Measurements from ENCODE around the gene FBXL13.
"Not testable (repeated sequence)": the region's sequence is repeated elsewhere in the genome, so short reads cannot be mapped to it uniquely, and the experiment has no call there.

The FBXL13 gene

DNA sequence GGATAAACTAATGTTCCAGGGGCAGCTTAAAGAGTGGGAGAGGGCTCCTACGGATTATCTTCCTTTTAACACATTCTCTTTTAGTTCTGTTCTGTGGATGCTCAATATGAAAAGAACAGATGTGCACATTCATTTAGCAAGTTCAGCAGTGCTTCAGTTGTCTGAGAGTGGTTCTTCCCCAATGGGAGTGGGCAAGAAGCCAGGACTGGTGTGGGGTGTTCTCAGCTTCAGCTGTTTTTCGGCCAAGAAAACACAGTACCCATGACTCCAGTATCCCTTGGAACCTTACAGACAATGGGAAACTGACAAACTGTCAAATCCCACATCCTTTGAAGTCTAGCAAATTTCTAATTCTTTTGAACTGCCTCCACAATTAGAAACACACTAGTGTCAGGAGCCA is 233.3 kb downstream of the FBXL13 start:
- DNase-seq = no peak

DNA sequence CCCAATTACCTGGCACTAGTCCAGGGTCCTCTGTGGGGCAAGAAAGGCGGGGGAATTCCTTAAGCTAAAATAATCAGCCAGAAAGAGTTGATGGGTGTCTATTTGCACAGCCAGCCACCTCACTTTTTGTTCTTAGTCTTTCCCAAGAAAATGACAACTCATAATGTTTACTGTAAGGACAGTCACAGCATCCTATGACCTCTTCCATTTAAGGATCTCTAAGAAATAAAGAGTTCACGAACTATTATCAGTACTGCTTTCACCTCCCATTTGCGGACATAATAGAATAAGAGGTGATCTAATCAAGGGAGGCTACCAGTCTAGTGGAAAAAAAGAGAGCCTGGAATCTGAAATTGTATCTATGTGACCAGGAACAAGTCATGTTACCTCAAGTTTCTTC is 234.2 kb downstream of the FBXL13 start:
- no peak for DNase-seq

DNA sequence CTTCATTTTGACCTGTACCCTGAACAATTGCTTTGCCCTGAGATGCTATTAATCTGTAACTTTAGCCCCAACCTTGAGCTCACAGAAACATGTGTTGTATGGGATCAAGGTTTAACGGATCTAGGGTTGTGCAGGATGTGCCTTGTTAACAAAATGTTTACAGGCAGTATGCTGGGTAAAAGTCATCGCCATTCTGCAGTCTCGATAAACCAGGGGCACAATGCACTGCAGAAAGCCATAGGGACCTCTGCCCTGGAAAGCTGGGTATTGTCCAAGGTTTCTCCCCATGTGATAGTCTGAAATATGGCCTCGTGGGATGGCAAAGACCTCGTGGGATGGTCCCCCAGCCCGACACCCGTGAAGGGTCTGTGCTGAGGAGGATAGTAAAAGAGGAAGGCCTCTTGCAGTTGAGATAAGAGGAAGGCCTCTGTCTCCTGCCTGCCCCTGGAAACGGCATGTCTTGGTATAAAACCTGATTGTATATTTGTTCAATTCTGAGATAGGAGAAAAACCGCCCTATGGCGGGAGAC is 236.0 kb downstream of the FBXL13 start:
- DNase-seq = not testable (repeated sequence)

DNA sequence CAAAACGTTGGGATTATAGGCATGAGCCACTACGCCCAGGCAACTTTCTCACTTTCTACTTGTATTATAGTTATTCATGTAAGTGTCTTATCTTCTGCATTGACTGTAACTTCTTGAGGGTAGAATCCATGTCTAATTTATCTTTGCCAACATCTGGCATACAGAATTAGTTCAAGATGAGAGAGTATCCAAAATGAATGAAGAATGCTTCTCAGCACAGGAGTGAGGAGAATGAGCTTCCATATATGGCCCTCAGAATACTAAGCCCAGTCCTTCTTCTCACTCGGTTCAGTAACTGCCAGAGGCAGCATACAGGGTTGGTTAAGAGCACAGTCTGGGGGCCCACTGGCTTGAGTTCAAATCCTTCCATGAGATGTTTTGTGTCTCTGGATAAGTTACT is 236.8 kb downstream of the FBXL13 start:
- DNase-seq = no peak

DNA sequence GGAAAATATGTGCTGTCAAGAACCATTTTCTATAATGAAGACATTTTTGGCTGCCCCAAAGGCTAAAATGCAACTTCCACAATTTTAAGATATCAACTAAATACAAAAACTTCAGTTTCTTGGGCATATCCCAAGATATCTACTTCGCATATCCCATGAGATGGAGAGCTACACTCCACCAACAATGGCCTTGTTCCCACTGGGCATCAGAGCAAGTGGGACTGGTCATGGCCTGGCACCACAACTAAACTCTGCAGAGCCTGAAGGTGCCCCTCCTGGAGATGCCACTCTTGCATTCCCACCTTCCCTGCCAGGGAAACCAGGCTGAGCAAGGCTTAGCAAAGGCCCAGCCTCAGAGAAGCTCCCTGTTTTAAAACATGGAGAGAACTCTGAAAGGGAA is 237.6 kb downstream of the FBXL13 start:
- DNase-seq = no peak

DNA sequence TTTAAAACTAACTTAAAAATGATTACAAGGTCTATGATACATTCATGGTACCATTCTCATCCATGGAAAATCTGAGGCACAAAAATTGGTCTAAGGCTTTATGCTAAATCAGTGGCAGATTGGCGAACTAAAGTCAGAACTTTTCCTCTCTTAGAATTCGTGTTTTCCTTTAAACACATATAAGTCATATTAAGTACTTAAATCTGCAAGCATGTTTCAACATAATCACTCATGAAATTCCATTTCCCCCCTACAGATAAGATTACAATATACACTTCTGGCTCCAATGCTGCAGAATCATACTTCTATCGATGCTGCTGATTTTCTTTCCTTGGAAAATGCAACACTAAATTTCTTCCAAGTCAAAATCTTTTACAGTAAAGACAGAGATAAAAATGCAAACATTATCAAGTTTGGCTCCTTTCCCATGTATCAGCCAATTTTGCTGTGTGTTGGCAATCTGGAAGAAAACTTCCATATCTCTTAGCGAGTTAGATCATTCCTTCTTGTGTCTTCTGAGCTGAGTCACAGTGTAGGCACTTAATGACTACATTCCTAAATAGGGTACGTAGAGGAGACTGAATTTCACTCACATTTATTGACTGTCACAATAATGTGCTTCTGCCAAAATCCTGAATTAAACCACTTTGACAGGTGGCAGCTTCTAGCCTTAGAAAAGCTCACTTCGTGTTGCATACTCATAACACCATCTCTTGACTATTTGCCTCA is 238.2 kb downstream of the FBXL13 start:
- no peak for DNase-seq

DNA sequence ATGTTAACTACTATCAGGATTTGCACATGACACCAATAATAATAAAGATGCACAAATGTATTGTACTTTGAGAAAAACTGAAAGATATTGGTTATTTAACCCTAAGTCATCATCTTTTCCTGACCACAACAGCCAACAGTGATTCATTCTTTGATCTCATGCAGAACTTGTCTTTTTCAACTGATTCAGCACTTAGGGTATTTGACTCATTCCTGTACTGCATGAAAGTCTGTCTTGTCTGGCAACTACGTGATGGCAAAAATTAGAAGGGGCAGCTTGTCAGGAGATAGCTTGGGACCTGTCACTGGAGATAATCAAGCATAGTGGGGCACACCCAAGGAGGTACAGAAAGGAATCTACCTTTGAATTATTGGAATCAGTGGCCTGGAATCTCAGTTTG is 239.6 kb downstream of the FBXL13 start:
- no peak for DNase-seq

DNA sequence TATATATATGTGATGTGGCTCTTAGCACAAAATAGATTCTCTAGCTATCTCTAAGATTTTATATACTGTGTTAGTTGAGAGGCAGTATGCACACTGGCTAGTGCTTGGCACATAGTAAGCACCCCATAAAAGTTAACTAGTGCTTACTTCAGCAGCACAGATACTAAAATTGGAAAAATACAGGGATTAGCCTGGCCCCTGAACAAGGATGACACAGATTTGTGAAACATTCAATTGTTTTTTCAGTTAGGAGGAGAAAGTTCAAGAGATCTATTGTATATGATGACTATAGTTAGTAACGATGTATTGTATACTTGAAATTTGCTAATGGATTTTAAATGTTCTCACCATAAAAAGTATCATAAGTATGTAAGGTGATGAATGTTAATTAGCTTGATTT is 240.1 kb downstream of the FBXL13 start:
- no peak for DNase-seq

DNA sequence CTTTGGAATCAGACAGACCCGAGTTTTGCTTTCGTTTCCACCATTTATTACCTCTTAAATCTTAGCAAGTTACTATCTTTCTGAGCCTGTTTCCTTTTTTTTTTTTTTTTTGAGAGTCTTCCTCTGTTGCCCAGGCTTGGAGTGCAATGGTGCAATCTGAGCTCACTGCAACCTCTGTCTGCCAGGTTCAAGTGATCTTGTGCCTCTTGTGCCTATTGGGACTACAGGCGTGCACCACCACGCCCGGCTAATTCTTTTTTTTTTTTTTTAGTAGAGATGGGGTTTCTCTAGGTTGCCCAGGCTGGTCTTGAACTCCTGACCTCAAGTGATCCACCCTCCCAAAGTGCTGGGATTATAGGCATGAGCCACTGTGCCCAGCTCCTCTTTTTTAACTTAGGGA is 241.3 kb downstream of the FBXL13 start:
- no peak for DNase-seq

DNA sequence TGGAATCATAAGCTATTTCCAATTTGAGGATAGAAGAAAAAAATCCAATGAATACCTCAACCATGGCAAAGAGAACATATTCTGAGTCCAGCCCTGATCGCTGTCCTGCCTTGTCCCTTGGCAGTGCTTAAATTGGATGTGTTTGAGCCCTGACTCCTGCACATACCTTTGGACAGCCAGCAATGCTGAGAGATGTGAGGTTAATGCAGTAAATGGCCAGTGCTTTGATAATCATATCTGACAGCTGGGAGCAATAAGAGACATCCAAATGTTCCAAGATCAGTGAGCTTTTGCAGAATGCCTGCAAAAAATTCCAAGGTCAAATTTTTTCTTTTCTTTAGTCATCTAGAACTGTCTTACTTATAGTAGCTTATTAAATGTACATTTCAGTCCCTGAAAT is 241.9 kb downstream of the FBXL13 start:
- DNase-seq = no peak

DNA sequence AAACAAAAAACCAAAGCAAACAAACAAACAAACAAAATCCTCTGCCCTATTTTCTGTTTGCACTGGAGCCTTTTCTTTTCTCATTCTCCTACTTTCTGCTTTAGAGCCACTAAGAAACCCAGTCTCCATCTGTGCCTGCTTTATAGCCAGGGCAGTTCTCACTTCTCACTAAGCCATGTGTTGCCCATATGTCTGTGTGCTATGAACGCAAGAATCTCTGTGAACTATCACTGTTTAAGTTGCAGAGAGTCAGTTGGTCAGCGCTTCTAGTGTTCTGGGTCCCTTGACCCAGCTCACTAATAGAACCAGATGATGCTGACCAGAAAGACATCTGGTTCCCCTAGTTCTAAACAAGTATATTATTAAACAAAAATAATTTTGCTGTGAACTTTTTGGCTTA is 244.4 kb downstream of the FBXL13 start:
- no peak for DNase-seq

DNA sequence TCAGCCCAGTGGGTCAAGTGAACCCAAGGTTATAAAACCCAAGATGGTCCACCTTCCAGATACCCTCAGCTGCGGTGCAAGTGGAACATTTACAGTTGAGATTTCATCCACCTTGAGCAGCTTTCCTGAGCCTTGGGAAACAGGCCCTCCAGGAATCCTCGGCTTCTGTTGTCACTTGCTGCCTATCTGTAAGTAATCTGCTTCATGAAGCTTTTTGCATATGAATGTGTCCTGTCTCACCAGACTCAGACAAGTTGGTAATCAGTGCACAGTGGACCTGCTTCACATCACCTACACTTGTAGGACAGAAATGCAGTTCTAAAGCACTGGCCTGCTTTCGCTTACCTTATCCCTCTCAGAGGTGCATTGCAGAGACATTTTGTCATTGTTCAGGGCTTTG is 245.5 kb downstream of the FBXL13 start:
- no peak for DNase-seq

DNA sequence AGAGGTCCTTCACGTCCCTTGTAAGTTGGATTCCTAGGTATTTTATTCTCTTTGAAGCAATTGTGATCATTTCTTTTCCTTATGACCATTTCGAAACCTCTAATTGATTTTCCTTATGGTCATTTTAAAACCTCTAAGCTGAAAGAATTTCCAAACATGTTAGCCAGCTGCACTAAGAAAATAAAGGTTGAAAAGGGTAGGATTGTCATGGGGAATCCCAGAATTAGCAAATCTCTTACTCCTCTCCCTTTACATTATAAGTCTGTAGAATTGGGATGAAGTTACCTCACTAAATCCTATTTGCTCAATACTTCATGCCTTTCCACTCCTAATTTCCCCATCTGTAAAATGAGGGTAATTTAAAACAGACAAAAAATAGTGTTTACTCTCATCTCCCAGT is 246.3 kb downstream of the FBXL13 start:
- DNase-seq = no peak

DNA sequence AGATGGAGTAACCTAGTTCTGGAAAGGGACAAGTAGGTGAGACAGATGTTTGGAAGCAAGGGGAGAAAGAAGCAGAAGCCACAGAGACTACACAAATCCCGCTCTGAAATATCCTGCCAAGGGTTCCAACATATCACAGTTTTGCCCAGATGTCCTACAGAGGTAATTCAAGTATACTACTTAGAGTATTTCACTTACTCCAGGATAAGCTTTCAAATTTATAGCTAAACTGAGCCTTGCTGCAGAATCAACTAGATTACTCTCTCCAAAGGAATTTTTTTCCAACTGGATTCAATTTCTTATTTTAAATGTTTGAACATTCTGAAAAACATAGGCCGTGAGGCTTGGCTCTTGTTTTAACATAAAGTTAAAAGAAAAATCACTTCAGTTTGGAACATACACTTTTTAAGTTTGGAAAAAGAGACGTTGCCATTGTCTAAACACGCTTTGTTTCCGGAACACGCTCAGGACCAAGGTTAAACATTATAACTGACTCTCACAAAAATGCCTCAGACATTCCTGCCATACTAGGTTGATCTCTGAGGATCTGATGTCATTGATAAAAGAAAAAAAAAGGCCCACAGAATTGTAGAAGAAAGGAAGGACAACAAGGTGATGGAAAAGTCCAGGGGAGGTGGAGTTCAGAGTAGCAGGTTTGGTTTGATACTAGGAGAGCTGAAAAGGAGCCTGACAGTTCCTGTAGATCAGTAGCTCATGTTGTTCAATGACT is 251.0 kb downstream of the FBXL13 start:
- no peak for DNase-seq

DNA sequence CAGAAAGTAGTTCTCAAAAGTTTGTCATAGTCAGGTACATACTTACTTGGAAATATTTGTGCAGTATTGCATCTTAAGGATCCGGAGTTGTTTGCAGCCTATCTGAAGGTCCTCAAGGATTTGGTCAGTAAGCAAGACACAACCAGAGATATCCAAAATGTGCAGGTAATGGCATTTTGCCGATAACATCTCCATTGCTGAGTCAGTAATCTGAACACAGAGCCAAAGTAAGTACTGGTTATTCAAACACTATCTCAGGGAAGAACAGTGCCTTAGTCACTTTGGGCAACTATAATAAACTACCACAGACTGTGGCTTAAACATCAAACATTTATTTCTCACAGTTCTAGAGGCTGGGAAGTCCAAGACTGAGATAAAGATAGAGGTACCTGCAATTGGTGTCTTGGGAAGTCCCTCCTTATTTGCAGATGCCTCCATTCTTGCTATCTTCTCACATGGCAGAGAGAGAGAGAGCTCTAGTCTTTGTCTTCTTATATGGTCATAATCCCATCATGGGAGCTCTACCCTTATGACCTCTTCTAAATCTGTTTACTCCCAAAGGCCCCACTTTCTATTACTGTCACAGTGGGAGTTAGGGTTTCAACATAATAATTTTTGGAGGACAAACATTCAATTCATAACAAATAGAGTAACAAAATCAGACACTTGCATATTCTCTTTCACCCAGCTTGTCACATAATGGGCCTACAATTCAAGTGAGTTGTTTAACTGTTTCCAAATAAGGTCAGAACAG is 252.4 kb downstream of the FBXL13 start:
- no peak for DNase-seq

DNA sequence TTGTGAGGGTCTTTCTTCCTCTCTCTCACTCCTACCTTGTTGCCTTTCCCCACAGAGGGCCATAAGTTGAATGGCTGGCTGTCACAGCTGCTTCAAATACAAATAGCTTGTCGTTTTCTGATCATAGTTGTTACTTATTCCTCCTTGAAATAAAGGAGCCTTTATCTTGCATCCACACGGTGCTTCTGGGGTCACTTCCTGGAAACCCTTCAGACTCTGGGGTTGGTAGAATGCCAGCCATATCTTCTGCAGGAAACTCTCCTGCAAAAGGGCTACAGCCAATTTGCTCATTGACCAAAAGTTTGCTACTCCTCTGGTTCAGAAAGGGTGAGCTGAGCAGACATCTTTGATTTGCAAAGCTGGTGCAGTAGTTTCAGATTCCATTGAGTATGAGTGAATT is 255.4 kb downstream of the FBXL13 start:
- no peak for DNase-seq

DNA sequence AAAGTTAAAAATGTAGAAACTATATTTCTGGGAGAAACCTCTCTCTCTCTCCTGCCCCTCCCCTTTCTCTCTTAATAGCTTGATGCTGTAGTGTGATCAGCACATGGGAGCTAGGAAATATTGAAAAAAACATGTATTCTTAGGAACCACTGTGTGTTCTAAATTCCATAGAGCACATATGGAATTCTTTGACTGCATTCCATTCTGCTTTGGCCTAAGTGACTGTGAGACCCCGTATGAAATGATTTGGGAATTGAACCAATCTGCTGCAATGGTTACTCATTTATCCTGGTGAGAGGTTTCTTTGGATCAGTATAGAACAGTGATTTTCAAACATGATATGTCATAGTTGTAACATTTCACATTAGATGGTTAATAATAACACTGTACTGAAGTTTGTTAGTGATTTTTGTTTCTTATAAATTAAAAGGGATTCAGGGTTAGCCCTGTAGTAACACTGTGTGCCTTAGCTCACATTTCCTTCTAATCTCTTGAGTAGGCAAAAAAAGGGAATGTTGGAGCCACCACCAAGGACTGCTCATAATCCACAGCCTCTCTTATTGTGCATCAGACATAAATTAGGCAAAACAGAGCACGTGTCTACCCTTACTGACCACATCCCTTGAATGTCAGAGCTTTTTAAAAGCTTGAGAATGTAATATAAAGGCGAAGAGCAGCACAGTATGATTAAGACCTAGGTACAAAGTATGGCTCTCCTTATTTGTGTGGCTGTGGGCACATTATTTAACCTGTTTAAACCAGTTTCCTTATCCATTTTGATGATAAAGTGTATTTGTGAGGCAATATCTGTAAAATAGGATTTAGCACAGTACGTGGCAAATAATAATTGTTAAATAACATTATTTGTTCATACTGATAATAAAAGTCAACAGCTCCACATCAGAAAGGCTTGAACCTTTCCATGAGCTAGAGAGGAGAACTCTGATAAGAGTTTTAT is 256.7 kb downstream of the FBXL13 start:
- DNase-seq = no peak

DNA sequence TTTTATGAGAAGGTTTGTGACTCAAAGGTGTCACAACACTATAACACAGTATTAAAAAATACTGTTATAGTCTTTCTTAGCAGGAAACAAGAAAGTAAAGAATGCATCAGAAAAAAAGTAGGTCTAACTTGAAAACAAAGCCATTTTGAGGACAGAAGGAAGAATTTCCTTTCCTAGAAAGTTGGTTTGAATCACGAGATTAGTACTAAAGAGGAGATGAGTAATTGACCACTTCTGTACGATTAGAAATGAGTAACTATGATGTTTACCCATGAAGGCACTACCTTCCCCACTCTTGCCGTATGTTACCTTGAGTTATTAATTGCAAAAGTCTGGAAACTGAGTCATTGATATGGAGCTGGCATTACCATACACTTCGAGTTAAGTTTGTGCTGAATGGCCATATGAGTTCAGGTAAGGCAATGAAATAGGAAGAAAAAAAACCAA is 260.5 kb downstream of the FBXL13 start:
- no peak for DNase-seq

DNA sequence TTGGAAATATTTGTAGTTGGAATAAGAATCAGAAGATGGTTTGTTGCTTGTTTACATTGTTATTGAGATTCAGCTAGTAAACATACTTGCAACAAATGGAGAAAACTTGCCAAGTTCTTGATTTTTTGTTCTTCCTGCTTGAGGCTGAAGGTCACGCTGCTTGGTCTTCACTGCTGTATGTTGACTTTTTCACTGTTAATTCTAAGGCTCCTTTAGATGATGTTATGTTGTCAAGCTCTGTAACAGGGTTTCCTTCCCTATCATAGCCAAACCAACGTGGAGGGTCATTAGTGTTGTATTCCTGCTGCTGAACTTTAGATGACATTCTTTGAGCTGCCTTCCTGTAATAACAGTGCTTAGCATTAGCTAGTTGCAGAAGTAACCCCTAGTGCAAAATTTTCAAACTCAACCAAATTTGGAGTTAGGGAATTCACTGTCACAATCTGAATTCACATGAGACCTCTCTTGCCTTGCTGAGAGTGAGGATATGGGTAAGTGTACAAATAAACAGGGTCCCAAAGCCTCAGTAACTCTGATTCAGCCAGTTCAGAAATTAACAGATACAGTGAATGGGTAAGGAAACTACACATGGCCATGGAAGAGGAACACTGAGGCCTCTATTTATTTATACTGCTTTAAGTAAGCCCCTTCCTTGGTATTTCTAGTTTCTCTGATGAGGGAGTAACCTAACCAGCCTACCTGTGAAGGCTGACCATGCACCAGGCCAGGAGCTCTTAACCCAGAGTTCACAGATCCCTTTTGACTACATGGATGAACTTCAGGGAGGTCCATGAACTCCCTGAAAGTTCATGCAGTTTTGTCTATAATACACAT is 261.2 kb downstream of the FBXL13 start:
- no peak for DNase-seq

DNA sequence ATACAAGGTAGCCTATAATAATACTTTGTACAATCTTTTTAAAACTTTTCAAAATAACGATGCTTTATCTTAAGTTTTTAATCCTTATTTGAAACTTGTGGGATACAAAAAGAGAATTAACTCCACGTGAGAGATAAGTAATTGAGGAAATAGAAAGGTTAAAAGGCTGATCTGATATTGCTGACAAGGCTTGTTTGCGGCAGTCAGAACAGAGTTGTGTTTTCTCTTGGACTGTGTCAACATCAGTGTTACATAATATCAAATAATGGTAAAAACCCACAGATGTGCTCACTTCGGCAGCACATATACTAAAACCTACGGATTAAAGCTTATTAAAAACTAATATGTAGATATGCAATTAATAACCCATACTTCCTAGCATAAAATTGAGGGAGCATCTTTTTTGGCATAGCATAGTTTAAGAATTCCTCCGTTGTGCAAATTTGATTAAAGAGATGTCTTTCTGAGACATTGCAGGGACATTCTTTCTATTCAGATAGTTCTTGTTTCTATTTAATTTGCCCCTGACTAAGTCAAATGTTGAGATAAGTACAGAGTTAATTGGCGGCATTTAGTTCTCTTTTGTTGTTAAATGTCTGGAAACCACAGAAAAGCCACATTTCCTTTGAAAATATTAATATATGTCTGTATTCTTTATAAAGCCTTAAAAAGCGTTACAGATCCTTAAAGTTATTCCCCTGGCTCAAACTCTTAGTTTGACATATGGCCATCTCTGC is 262.5 kb downstream of the FBXL13 start:
- DNase-seq = no peak

DNA sequence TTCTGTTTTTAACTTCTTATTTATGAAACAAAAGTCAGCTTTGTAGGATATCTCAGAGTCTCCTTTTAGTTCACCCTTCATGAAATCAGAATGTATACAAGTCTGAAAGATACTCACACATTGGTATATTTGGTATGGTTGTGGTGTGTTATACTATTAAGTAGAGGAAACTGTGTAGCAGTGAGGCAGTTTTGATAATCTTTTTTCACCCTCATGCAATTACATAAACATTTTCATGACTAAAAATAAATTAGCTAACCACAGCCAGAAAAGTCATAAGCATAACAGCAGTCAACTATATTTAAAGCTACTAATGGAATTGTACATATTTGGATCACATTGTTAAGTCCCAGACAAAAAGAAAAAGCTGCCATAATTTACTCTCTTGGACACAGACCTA is 263.7 kb downstream of the FBXL13 start:
- DNase-seq = no peak
